PFSK-1 (cell line): ENCODE data around the gene ZEB2.

Experiments used
- FOXP2 ChIP-seq: optimal IDR thresholded peaks from 2 replicates; pipeline ENCODE3; 2011; ENCODE audit warnings: borderline replicate concordance, control low read depth, inconsistent platforms; ENCODE audit not compliant: insufficient read depth; ENCODE audit errors: extremely low read length, extremely low read depth
- POLR2AphosphoS5 ChIP-seq: IDR thresholded peaks from 2 replicates; pipeline ENCODE4 v1.6.1; 2012; ENCODE audit warnings: low read depth, mild to moderate bottlenecking, control low read depth, low read length, moderate library complexity
- REST ChIP-seq, 2 experiments: IDR thresholded peaks; 2 replicates each; pipeline versions ENCODE4 v1.6.1 to v1.8.0; 2011 to 2012; ENCODE audit warnings: low read depth in 2 of 2, low read length in 2 of 2, control low read depth in 1 of 2, inconsistent platforms in 1 of 2, mild to moderate bottlenecking in 1 of 2, moderate library complexity in 1 of 2; ENCODE audit not compliant: insufficient read depth in 1 of 2
- SIN3A ChIP-seq: IDR thresholded peaks from 2 replicates; pipeline ENCODE4 v1.6.1; 2012; ENCODE audit warnings: mild to moderate bottlenecking, low read length, moderate library complexity, borderline replicate concordance; ENCODE audit not compliant: insufficient read depth
- TAF1 ChIP-seq: IDR thresholded peaks from 2 replicates; pipeline ENCODE4 v1.6.1; 2012; ENCODE audit warnings: low read length, control low read depth, borderline replicate concordance; ENCODE audit not compliant: insufficient read depth

Gene ZEB2

GRCh38 chr2:144526831-144527230 is 6.9 kb upstream of the ZEB2 start:
- TF ChIP-seq POLR2AphosphoS5 (no peak), SIN3A (no peak), FOXP2 (no peak), REST (IDR thresholded peaks at IDR 0.05; ENCODE audit: insufficient read depth in 1 of 2, low read depth in 2 of 2, low read length in 2 of 2) (no peak), TAF1 (no peak)

DNA sequence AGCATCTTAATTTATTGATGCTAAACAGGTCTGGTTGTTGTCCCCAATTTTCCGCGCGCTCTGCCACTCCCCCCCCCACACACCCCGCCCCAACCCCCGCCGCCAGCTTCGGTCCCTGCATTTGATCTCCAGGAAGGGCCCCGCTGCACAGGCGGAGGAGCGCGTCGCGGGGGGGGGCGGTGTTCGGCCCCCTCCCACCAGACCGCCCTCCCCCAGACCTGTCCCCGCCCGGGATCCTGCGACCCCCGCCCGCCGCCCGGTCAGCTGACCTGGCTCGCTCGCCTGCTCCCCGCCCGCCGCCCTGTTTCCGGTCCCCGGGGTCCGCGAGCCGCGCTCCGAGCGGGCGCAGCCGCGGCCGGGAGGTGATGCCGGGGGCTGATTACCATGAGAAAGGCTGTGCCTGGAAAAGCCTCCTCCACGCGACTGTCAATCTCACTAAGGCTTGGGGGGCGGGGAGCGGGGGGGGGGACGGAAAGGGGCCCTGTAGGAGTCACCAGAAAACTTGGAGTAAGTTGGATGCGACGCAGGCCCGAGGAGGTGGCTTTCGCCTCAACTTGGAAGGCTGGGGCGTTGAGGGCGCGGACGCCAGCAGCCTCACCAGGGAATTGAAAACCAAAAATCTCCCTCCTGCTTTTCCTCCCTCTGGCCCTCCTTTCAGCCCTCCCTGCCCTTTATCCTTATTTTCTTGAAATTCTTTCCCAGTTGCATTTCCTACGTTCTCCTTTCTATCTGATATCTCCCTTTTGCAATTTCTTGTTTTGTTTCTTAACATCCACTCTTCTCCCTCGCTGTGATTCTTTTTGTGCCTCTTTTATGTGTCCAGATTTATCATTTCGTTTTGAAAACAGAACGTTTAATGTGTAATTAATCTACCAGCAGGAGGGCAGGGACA is 4.4 kb upstream of the ZEB2 start:
- TF ChIP-seq SIN3A (no peak), FOXP2 (peak; percentile 13), POLR2AphosphoS5 (peak; percentile 61), TAF1 (no peak), REST (IDR thresholded peaks at IDR 0.05; ENCODE audit: insufficient read depth in 1 of 2, low read depth in 2 of 2, low read length in 2 of 2) (no peak)

- no peak for TF ChIP-seq TAF1
- no peak for TF ChIP-seq FOXP2
- TF ChIP-seq SIN3A, result no peak
- no peak for TF ChIP-seq REST (IDR thresholded peaks at IDR 0.05; ENCODE audit: insufficient read depth in 1 of 2, low read depth in 2 of 2, low read length in 2 of 2)
- no peak for TF ChIP-seq POLR2AphosphoS5
Observed at GRCh38 chr2:144523596-144524117, 3.7 kb upstream of the ZEB2 start.

DNA sequence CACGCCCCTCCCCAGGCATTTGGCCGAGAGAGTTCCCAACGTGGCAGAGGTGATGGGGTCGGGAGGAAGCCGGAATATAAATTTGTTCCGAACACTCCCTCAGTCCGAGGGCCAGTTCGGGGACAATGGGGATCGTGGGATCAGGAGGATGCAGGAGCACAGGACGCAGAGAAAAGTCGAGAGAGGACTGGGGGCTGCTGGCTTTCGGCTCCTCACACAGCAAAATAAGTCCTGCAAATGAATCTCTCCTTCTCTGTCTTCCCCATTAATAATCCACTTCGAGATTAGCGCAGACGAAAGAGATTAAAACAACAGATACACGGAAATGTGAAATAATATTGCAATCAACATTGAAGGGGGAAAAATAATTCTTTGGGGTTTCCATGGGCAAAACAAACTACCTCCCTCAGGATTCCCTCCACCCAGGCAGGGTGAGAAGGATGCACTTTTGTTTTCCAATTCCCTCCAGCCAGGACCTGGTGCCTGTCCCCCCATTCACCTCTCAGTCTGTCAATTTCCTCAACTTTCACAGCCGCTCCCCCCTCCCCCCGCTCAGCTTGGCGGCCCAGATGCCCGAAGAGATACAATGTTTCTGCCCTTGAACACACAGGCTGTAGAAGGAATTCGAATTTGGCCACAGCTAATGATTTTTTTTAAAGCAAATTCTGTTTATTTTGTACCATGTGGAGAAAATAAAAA is 3.1 kb upstream of the ZEB2 start:
- TF ChIP-seq TAF1 (no peak), SIN3A (no peak), REST (IDR thresholded peaks at IDR 0.05; ENCODE audit: insufficient read depth in 1 of 2, low read depth in 2 of 2, low read length in 2 of 2) (no peak), FOXP2 (no peak), POLR2AphosphoS5 (no peak)
